Measurements from ENCODE around the gene TOLLIP.

DNA sequence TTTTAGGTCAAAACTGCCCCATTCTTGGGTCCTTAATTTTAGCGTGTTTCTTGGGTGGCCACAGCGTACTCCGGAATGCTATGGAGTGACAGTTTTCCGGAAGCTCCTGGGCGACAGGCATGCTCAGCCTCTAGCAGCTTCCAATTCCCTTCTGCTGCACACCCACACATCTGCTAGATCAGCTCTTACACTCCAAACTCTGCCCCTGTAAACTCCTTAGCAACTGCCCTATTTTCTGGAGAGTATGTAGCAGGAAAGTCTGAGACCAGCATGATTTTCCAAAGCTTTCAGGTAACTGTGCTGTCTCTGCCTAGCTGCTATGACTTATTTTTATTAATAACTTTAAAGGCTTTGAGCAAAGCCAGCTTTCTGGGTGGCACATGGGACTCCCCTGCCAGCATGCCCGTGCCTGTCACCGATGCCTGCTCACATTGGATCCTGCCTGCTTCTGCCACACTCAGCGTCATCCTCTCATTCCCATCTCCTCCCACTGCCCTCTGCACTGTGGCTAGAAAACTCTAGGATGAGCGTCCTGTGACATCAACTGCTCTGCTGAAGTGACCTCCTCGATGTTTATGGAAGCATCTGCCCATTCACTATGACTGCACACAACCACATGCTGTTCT, 17.3 kb downstream of the TOLLIP start:
- TF ChIP-seq, protein P1, sequence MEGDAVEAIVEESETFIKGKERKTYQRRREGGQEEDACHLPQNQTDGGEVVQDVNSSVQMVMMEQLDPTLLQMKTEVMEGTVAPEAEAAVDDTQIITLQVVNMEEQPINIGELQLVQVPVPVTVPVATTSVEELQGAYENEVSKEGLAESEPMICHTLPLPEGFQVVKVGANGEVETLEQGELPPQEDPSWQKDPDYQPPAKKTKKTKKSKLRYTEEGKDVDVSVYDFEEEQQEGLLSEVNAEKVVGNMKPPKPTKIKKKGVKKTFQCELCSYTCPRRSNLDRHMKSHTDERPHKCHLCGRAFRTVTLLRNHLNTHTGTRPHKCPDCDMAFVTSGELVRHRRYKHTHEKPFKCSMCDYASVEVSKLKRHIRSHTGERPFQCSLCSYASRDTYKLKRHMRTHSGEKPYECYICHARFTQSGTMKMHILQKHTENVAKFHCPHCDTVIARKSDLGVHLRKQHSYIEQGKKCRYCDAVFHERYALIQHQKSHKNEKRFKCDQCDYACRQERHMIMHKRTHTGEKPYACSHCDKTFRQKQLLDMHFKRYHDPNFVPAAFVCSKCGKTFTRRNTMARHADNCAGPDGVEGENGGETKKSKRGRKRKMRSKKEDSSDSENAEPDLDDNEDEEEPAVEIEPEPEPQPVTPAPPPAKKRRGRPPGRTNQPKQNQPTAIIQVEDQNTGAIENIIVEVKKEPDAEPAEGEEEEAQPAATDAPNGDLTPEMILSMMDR (IDR thresholded peaks at IDR 0.05; ENCODE audit: low read depth, low read length, poor library complexity, severe bottlenecking), result no peak
- TF ChIP-seq EZH2phosphoT487 (IDR thresholded peaks at IDR 0.05; ENCODE audit: borderline replicate concordance, low read length), result no peak

Data from DOHH2 (cell line).